Measurements from ENCODE around the gene POU6F2. TPM values are rescaled to one million over a fixed set of nuclear protein-coding genes. Genes with fewer than 3 reads are reported as not detected.

POU6F2 gene
- total RNA-seq, 1 donor from 2014 or later = not detected

DNA sequence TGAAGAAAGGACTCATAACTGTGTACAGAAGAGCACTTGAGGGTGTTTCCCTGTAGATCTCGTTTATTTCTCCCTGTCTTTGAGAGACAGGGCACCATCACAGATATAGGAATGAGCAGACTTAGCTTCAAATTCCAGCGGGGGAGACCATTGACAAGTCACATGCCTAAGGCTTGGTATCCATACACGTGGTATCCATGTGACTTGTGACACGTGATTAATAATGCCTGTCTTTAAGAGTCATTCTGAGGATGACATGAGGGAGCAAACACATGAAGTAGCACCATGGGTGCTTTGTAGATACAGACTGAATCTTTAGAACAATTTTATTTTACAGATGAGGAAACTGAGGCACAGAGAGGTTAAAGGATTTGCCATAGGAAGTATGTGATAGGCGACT lies 292.3 kb downstream of the POU6F2 start:
- no peaks in the 10 kb centered on the region for H3K27me3 ChIP-seq (ENCODE audit: control insufficient read depth, insufficient read depth, low read length)
- H3K36me3 ChIP-seq (ENCODE audit: control insufficient read depth, insufficient read depth, low read length) = no peaks in the 10 kb centered on the region
- H3K4me3 ChIP-seq (ENCODE audit: low read depth, low read length) = no peak overlapping the region
- FAIRE-seq (no peak), DNase-seq (ENCODE audit: low read depth) (no peak)
- TF ChIP-seq, protein P1, sequence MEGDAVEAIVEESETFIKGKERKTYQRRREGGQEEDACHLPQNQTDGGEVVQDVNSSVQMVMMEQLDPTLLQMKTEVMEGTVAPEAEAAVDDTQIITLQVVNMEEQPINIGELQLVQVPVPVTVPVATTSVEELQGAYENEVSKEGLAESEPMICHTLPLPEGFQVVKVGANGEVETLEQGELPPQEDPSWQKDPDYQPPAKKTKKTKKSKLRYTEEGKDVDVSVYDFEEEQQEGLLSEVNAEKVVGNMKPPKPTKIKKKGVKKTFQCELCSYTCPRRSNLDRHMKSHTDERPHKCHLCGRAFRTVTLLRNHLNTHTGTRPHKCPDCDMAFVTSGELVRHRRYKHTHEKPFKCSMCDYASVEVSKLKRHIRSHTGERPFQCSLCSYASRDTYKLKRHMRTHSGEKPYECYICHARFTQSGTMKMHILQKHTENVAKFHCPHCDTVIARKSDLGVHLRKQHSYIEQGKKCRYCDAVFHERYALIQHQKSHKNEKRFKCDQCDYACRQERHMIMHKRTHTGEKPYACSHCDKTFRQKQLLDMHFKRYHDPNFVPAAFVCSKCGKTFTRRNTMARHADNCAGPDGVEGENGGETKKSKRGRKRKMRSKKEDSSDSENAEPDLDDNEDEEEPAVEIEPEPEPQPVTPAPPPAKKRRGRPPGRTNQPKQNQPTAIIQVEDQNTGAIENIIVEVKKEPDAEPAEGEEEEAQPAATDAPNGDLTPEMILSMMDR (IDR thresholded peaks at IDR 0.05; ENCODE audit: insufficient read depth, low read length, severe bottlenecking) = no peak

DNA sequence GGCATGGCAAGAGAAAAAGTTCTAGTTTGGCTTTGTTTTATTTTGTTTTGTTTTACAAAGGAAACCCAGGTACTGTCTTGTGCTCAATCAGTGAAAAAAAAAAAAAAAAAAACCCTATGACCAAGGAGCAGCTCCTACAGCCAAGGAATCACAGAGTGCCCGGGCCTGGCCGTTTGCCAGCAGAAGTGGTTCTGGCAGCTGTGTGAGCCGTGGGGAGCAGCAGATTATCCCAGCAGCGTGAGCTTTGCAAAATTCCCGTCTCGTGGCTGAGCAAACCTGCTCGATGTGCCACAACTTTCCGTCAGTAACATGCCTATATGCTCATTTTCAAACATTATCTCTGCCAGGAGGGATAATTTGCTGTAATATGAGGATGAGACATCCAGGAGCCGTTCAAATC lies 293.7 kb downstream of the POU6F2 start:
- H3K36me3 ChIP-seq (ENCODE audit: control insufficient read depth, insufficient read depth, low read length) = no peaks in the 10 kb centered on the region
- FAIRE-seq (no peak), DNase-seq (ENCODE audit: low read depth) (no peak)
- H3K4me3 ChIP-seq (ENCODE audit: low read depth, low read length) = no peak overlapping the region
- no peaks in the 10 kb centered on the region for H3K27me3 ChIP-seq (ENCODE audit: control insufficient read depth, insufficient read depth, low read length)
- TF ChIP-seq, protein P1 (IDR thresholded peaks at IDR 0.05; ENCODE audit: insufficient read depth, low read length, severe bottlenecking) = no peak

DNA sequence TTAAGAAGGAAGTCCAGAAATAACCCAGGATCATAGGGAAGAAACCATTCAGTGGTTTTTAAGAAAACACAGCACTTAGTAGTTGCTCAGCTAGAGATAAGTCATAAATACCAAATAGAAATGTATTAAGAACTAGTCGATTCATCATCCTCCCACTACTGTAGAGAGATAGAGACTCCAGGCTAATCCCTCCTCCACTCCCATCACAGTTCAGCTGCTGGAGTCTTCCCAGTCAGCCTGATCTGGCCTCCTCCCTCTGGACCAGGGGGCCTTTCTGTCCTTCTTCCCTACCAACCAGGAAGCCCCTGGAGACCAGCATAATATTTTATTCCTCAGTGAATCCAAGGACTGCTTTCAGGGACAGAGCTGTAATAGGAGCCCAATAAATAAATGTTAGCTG lies 294.4 kb downstream of the POU6F2 start:
- TF ChIP-seq, protein P1 (IDR thresholded peaks at IDR 0.05; ENCODE audit: insufficient read depth, low read length, severe bottlenecking) = no peak
- FAIRE-seq (no peak), DNase-seq (ENCODE audit: low read depth) (no peak)
- no peaks in the 10 kb centered on the region for H3K36me3 ChIP-seq (ENCODE audit: control insufficient read depth, insufficient read depth, low read length)
- H3K4me3 ChIP-seq (ENCODE audit: low read depth, low read length) = no peak overlapping the region
- no peaks in the 10 kb centered on the region for H3K27me3 ChIP-seq (ENCODE audit: control insufficient read depth, insufficient read depth, low read length)

DNA sequence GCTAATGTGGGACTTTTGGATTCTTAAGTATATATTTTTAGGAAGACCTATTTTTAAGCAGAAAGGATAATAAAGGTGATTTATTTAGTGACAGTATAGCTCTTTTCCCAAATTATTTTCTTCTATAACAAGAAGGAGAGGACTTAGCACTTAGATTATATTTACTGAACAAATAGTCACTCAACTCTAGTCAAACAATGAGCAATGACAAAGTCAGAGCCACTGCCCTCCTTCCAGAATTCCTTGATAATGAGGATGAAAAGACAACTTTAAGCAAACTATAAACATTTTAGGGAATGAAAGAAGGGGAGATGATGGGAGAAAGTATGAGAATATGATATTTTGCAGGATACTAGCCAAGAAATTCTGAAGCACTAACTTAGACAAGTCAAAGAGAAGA lies 295.0 kb downstream of the POU6F2 start:
- no peak for DNase-seq (ENCODE audit: low read depth)
- Histone ChIP-seq H3K4me3 (ENCODE audit: low read depth, low read length) (no peak overlapping the region), H3K36me3 (ENCODE audit: control insufficient read depth, insufficient read depth, low read length) (no peaks in the 10 kb centered on the region), H3K27me3 (ENCODE audit: control insufficient read depth, insufficient read depth, low read length) (no peaks in the 10 kb centered on the region)
- TF ChIP-seq, protein P1 (IDR thresholded peaks at IDR 0.05; ENCODE audit: insufficient read depth, low read length, severe bottlenecking) = no peak
- no peak for FAIRE-seq

DNA sequence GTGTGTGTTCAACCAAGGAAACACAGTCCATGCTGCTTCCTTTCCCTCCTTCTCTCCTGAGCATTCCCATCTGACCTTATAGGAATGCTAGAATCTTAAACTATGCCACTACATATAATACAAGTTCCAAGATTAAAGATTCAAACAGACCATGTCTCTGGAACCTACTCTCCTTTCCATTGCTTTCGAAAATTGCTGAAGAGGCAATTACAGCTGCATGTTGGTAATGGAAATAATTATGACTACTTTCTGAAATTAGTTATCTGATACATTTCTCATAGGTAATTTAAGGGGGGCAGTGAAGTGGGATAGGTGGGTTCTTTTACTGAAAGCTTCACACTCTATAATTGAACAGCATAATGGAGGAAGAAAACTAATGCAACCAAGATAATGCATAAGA lies 302.6 kb downstream of the POU6F2 start:
- H3K27me3 ChIP-seq (ENCODE audit: control insufficient read depth, insufficient read depth, low read length) = no peaks in the 10 kb centered on the region
- H3K4me3 ChIP-seq (ENCODE audit: low read depth, low read length) = no peak overlapping the region
- TF ChIP-seq, protein P1 (IDR thresholded peaks at IDR 0.05; ENCODE audit: insufficient read depth, low read length, severe bottlenecking) = no peak
- no peak for FAIRE-seq
- no peaks in the 10 kb centered on the region for H3K36me3 ChIP-seq (ENCODE audit: control insufficient read depth, insufficient read depth, low read length)
- no peak for DNase-seq (ENCODE audit: low read depth)

DNA sequence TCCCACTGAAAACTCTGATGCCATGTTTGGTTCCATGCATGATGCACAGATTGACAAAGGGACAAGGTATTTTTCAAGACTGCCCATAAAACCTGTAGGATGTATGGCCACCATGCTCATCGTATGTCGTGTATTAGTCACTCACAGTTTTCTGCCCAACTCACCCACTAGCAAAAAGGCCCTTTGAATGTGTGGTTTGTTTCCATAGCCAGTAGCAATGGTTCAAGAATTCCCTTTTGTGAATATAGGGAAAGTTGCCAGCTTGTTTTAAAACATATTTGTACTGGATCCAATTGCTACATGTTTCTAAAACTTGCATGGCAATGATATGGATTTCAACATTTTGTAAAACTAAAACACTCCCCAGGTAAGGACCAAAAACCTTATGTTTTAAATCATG lies 307.5 kb downstream of the POU6F2 start:
- Histone ChIP-seq H3K27me3 (ENCODE audit: control insufficient read depth, insufficient read depth, low read length) (no peaks in the 10 kb centered on the region), H3K36me3 (ENCODE audit: control insufficient read depth, insufficient read depth, low read length) (no peaks in the 10 kb centered on the region), H3K4me3 (ENCODE audit: low read depth, low read length) (no peak overlapping the region)
- DNase-seq (ENCODE audit: low read depth) = no peak
- FAIRE-seq = no peak
- TF ChIP-seq, protein P1 (IDR thresholded peaks at IDR 0.05; ENCODE audit: insufficient read depth, low read length, severe bottlenecking) = no peak

Measured in bronchial epithelial cell (primary cell).